Heart right ventricle (tissue), 16 donors: ENCODE results near the gene FBXO34. TPM values are rescaled to one million over a fixed set of nuclear protein-coding genes. Genes with fewer than 3 reads are reported as not detected.

Experiments used
- ATAC-seq, 8 donors: fragments of 200-7000 bp; cut with Tn5 transposase; one replicate each; pipeline ENCODE4 v1.9.1; 2020; ENCODE audit warnings: mild to moderate bottlenecking in 8 of 8, moderate library complexity in 8 of 8, moderate number of reproducible peaks in 1 of 8
- DNase-seq, 2 donors: peaks; one replicate each; pipeline ENCODE4 v3.0.0-alpha.2; 2020
- H3K27ac ChIP-seq, 10 donors: fragments of 200-600 bp; sonication (generic) in 2 of 10; one replicate each; pipeline versions ENCODE4 v1.5.0 to v1.8.0; 2020 to 2022; ENCODE audit warnings: mild to moderate bottlenecking in 3 of 10
- H3K27me3 ChIP-seq, 7 donors: fragments of 200-600 bp; one replicate each; pipeline ENCODE4 v1.8.0; 2021 to 2022; ENCODE audit warnings: mild to moderate bottlenecking in 2 of 7
- H3K36me3 ChIP-seq, 9 donors: fragments of 200-600 bp; sonication (generic) in 1 of 9; one replicate each; pipeline versions ENCODE4 v1.5.0 to v1.8.0; 2020 to 2022; ENCODE audit warnings: mild to moderate bottlenecking in 2 of 9
- H3K4me1 ChIP-seq, 9 donors: fragments of 200-600 bp; sonication (generic) in 1 of 9; one replicate each; pipeline versions ENCODE4 v1.5.0 to v1.8.0; 2020 to 2022; ENCODE audit warnings: mild to moderate bottlenecking in 4 of 9
- H3K4me3 ChIP-seq, 10 donors: fragments of 200-600 bp; sonication (generic) in 2 of 10; one replicate each; pipeline versions ENCODE4 v1.5.0 to v1.8.0; 2020 to 2022; ENCODE audit warnings: mild to moderate bottlenecking in 7 of 10, moderate library complexity in 2 of 10
- H3K9me3 ChIP-seq, 11 donors: fragments of 200-600 bp in 10 of 11; sonication (generic) in 2 of 11; one replicate each; pipeline versions ENCODE4 v1.5.0 to v1.8.0; 2013 to 2022; ENCODE audit warnings: mild to moderate bottlenecking in 2 of 11, control low read depth in 1 of 11, moderate library complexity in 1 of 11
- CTCF ChIP-seq, 9 donors: fragments of 200-600 bp; sonication (generic) in 2 of 9; IDR thresholded peaks; one replicate each; pipeline versions ENCODE4 v1.5.0 to v1.8.0; 2021 to 2022; ENCODE audit warnings: antibody characterized with exemption in 9 of 9, mild to moderate bottlenecking in 5 of 9, moderate library complexity in 1 of 9
- WGBS, 2 donors: extraction: QIAGEN DNeasy Blood & Tissue Kit; methylation state at CpG; one replicate each; pipeline ENCODE4 v1.1.7; 2013; ENCODE audit warnings: inconsistent platforms in 1 of 2; 5-methylcytosine and 5-hydroxymethylcytosine counted together
- intact Hi-C, 10 donors: fragments of 100-400 bp; cut with DNase I; formaldehyde crosslinking; loops; one replicate each; pipeline versions ENCODE4 v1.11.1 to v1.14.2; 2022
- polyA plus RNA-seq, 2 donors: library from polyadenylated mRNA; stranded (reverse); fragments of 200-250 nt; gene quantifications; one replicate each; pipeline ENCODE4 v1.2.3, GENCODE V29; 2013
- total RNA-seq, 10 donors: library from RNA; stranded (reverse); fragmentation: NEBNext Ultra II Directional in 3 of 10; extraction: Animal tissue kit (Norgen Biotek cat#: 25700) in 3 of 10; gene quantifications; one replicate each; pipeline versions ENCODE4 v1.2.1 to v1.2.4, GENCODE V29; 2021 to 2023
- donor health status: Arrhythmogenic right ventricular cardiomyopathy.
- donor health status: ischemic (EF 13 %, LVEDD 7.1; RV severe dilation, severe dysfunction).
- donor health status: healthy with polysubstance abuse.
- donor health status: DM: no; HTN: yes; CAD: no.
- donor health status: DM: no; HTN: no; CAD: no.
- donor health status: ischemic (EF 25% LVEDD 6.9; RV normal size, moderate dysfunction).
- donor health status: ischemic (EF 25% LVEDD 5.7; RV mildly dilated, moderate dysfunction).
- donor health status: healthy.
- donor health status: DM: yes; HTN: yes; CAD: no.
- donor health status: Ischemic cardiomyopathy.
- donor health status: ischemic (EF 35%, LVEDD 5.7; RV mildly dilated, moderate dysfunction).
- donor health status: nonischemic (EF 11% LVEDD 7.7; RV severe dilation, severe dysfunction).
- donor health status: DM: yes; HTN: yes; CAD: no.
- donor health status: PGD.
- donor health status: ischemic (EF 29% LVEDD 5.4; RV normal size, mild dysfunction).
- donor health status: nonischemic (EF 23%, LVEDD 6.1; RV moderate dilation, normal function).

Gene FBXO34
- total and polyA plus RNA-seq, 12 donors: 8.9 to 26.2 (median 20.8) TPM

GRCh38 chr14:55272922-55273321 is 1.7 kb downstream of the FBXO34 start:
- ATAC-seq: no peak
- intact Hi-C loops: loop anchor here in 7 of 10 donors (5.0 to 10.0 kb wide), 4 partner anchors 79 to 159 kb away; partner anchors contain the start of gene ATG14 (in 5 of the 7)
- Histone ChIP-seq H3K36me3 (no peaks in the 10 kb centered on the region), H3K27ac (peak overlapping the region in 9 of 10 donors; percentile 10 to 97 (median 96)), H3K4me1 (peaks cover 0 to 58% (median 44%) of the 10 kb centered on the region in 9 donors), H3K4me3 (peak overlapping the region in 9 of 10 donors; percentile 7 to 99 (median 96)), H3K27me3 (no peaks in the 10 kb centered on the region), H3K9me3 (no peaks in the 10 kb centered on the region)
- 23 to 26% methylated on average over 2 of the region's 2 CpGs for WGBS, 2 donors
- no peak for TF ChIP-seq CTCF (IDR thresholded peaks at IDR 0.05)
- no peak for DNase-seq

- TF ChIP-seq CTCF (IDR thresholded peaks at IDR 0.05): no peak
- 17 to 23% methylated on average over 3 of the region's 3 CpGs for WGBS, 2 donors
- intact Hi-C loops: loop anchor here in 7 of 10 donors (5.0 to 10.0 kb wide), 4 partner anchors 78 to 158 kb away; partner anchors contain the start of gene ATG14 (in 5 of the 7)
- ATAC-seq (no peak), DNase-seq (no peak)
- H3K27ac ChIP-seq: peak overlapping the region in 8 of 10 donors; percentile 95 to 97 (median 96)
- H3K4me1 ChIP-seq: peaks cover 0 to 70% (median 49%) of the 10 kb centered on the region in 9 donors
- peaks cover 0 to under 1% (median 0%) of the 10 kb centered on the region in 9 donors for H3K36me3 ChIP-seq
- H3K9me3 ChIP-seq: no peaks in the 10 kb centered on the region
- no peaks in the 10 kb centered on the region for H3K27me3 ChIP-seq
- H3K4me3 ChIP-seq: peak overlapping the region in 9 of 10 donors; percentile 7 to 99 (median 95)
These were observed 2.9 kb downstream of the FBXO34 start for GRCh38 chr14:55274146-55274545.

GRCh38 chr14:55274751-55275150 is 3.5 kb downstream of the FBXO34 start:
- TF ChIP-seq CTCF (IDR thresholded peaks at IDR 0.05): no peak
- peak overlapping the region in 6 of 10 donors; percentile 95 to 97 (median 96) for H3K27ac ChIP-seq
- 17 to 21% methylated on average over 1 of the region's 1 CpG for WGBS, 2 donors
- no peaks in the 10 kb centered on the region for H3K9me3 ChIP-seq
- peaks cover 0 to 76% (median 49%) of the 10 kb centered on the region in 9 donors for H3K4me1 ChIP-seq
- H3K27me3 ChIP-seq: no peaks in the 10 kb centered on the region
- DNase-seq (no peak), ATAC-seq (no peak)
- peaks cover 0 to 5% (median 0%) of the 10 kb centered on the region in 9 donors for H3K36me3 ChIP-seq
- no peak overlapping the region for H3K4me3 ChIP-seq
- intact Hi-C loops: loop anchor here in 7 of 10 donors (5.0 to 10.0 kb wide), 4 partner anchors 78 to 158 kb away; partner anchors contain the start of gene ATG14 (in 5 of the 7)

GRCh38 chr14:55276736-55277135 is 5.5 kb downstream of the FBXO34 start:
- intact Hi-C loops: loop anchor here in 3 of 10 donors (10.0 kb wide), 1 partner anchor 138 kb away; the partner anchor contains the start of gene ATG14 (in 3 of the 3)
- ATAC-seq: no peak
- no peak overlapping the region for H3K4me3 ChIP-seq
- no peak for DNase-seq
- H3K36me3 ChIP-seq: peaks cover 0 to 5% (median 0%) of the 10 kb centered on the region in 9 donors
- 45 to 51% methylated on average over 3 of the region's 3 CpGs for WGBS, 2 donors
- H3K9me3 ChIP-seq: no peaks in the 10 kb centered on the region
- peaks cover 0 to 86% (median 49%) of the 10 kb centered on the region in 9 donors for H3K4me1 ChIP-seq
- no peak for TF ChIP-seq CTCF (IDR thresholded peaks at IDR 0.05)
- H3K27me3 ChIP-seq: no peaks in the 10 kb centered on the region
- H3K27ac ChIP-seq: peak overlapping the region in 1 of 10 donors; percentile 5
